ENCODE measurements around the gene PTCH2. TPM values are rescaled to one million over a fixed set of nuclear protein-coding genes. Genes with fewer than 3 reads are reported as not detected.

Gene PTCH2
- total RNA-seq, 4 donors from 2014 or later, result 6.6 to 13.4 (median 9.9) TPM

GRCh38 chr1:44881011-44881632, 38.1 kb upstream of the PTCH2 start:
- Histone ChIP-seq H3K27ac (peak overlapping the region in 1 of 4 donors; percentile 25), H3K4me1 (peaks cover 0 to 13% (median 5%) of the 10 kb centered on the region in 4 donors), H3K9me3 (no peaks in the 10 kb centered on the region), H3K36me3 (peaks cover 0 to 40% (median 0%) of the 10 kb centered on the region in 3 donors), H3K27me3 (no peaks in the 10 kb centered on the region), H3K4me3 (no peak overlapping the region)
- no peak for TF ChIP-seq POLR2A (IDR thresholded peaks at IDR 0.05)
- TF ChIP-seq EP300 (IDR thresholded peaks at IDR 0.05), result no peak
- no peak for TF ChIP-seq CTCF (IDR thresholded peaks at IDR 0.05)
- DNase-seq (ENCODE audit: low spot score in 2 of 2), result no peak
- 74 to 75% methylated on average over 7 of the region's 7 CpGs for WGBS, 2 donors

DNA sequence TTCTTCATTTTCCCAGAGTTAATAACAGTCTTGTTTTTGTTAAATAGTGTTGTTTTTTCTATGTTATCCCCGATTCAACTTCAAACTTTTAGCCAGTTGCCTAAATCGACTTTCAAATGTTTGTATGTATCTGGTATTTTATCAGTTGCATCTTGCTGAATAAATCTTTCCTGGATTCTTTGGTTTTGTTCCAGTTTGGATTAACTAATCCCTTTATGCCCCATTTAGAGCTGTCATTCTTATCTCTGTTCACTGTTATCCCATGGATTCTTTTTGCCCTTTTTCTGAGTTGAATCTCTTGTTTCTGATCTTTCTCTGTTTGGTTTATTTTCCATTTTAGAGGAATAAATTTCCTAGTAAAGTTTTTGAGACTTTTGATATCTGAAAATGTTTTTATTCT, 31.1 kb upstream of the PTCH2 start:
- Histone ChIP-seq H3K4me1 (no peaks in the 10 kb centered on the region), H3K4me3 (no peak overlapping the region), H3K36me3 (peaks cover 0 to 76% (median 0%) of the 10 kb centered on the region in 3 donors), H3K27me3 (no peaks in the 10 kb centered on the region), H3K27ac (no peak overlapping the region), H3K9me3 (no peaks in the 10 kb centered on the region)
- TF ChIP-seq POLR2A (IDR thresholded peaks at IDR 0.05) (no peak), EP300 (IDR thresholded peaks at IDR 0.05) (no peak), CTCF (IDR thresholded peaks at IDR 0.05) (no peak)
- DNase-seq (ENCODE audit: low spot score in 2 of 2), result no peak
- 61 to 62% methylated on average over 2 of the region's 2 CpGs for WGBS, 2 donors

GRCh38 chr1:44870096-44870495, 27.0 kb upstream of the PTCH2 start:
- Histone ChIP-seq H3K9me3 (no peaks in the 10 kb centered on the region), H3K36me3 (peaks cover 0 to 83% (median 0%) of the 10 kb centered on the region in 3 donors), H3K27me3 (no peaks in the 10 kb centered on the region), H3K4me3 (no peak overlapping the region), H3K4me1 (no peaks in the 10 kb centered on the region), H3K27ac (no peak overlapping the region)
- 82 to 87% methylated on average over 4 of the region's 4 CpGs for WGBS, 2 donors
- TF ChIP-seq EP300 (IDR thresholded peaks at IDR 0.05), result no peak
- TF ChIP-seq CTCF (IDR thresholded peaks at IDR 0.05), result no peak
- TF ChIP-seq POLR2A (IDR thresholded peaks at IDR 0.05), result no peak
- no peak for DNase-seq (ENCODE audit: low spot score in 2 of 2)

DNA sequence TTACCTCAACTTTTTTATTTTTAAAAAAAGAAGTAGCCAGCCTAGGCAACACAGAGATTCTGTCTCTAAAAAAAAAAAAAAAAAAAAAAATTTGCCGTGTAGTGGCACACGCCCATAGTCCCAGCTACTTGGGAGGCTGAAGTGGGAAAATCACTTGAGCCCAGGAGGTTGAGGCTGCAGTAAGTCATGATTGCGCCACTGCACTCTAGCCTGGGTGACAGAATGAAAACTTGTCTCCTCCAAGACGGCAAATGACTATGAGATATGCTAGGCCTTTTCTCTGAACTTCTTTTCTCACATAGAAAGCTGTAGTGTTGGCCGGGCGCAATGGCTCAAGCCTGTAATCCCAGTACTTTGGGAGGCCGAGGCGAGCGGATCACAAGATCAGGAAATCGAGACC, 24.7 kb upstream of the PTCH2 start:
- Histone ChIP-seq H3K27me3 (no peaks in the 10 kb centered on the region), H3K27ac (no peak overlapping the region), H3K9me3 (no peaks in the 10 kb centered on the region), H3K36me3 (peaks cover 0 to 84% (median 0%) of the 10 kb centered on the region in 3 donors), H3K4me1 (no peaks in the 10 kb centered on the region), H3K4me3 (no peak overlapping the region)
- WGBS, 2 donors, result 89 to 97% methylated on average over 10 of the region's 10 CpGs
- no peak for DNase-seq (ENCODE audit: low spot score in 2 of 2)
- TF ChIP-seq EP300 (IDR thresholded peaks at IDR 0.05), result no peak
- TF ChIP-seq CTCF (IDR thresholded peaks at IDR 0.05), result no peak
- TF ChIP-seq POLR2A (IDR thresholded peaks at IDR 0.05), result no peak

GRCh38 chr1:44862829-44863401, 19.9 kb upstream of the PTCH2 start:
- no peak for DNase-seq (ENCODE audit: low spot score in 2 of 2)
- Histone ChIP-seq H3K36me3 (peaks cover 0 to 45% (median 0%) of the 10 kb centered on the region in 3 donors), H3K27ac (no peak overlapping the region), H3K4me3 (no peak overlapping the region), H3K4me1 (peaks cover 0 to 27% (median 6%) of the 10 kb centered on the region in 4 donors), H3K27me3 (no peaks in the 10 kb centered on the region), H3K9me3 (no peaks in the 10 kb centered on the region)
- TF ChIP-seq EP300 (IDR thresholded peaks at IDR 0.05) (no peak), CTCF (IDR thresholded peaks at IDR 0.05) (no peak), POLR2A (IDR thresholded peaks at IDR 0.05) (no peak)
- WGBS, 2 donors, result 71 to 83% methylated on average over 5 of the region's 5 CpGs

Measured in tibial nerve (tissue), 4 donors.